Measurements from ENCODE around the gene ECD. TPM values are rescaled to one million over a fixed set of nuclear protein-coding genes. Genes with fewer than 3 reads are reported as not detected.
"Not testable (repeated sequence)": the region's sequence is repeated elsewhere in the genome, so short reads cannot be mapped to it uniquely, and the experiment has no call there.

The ECD gene
- total and polyA plus RNA-seq, 5 experiments from 2014 or later: 19.9 to 36.0 (median 31.5) TPM

- no peaks in the 10 kb centered on the region for H3K9me3 Mint-ChIP-seq
- DNase-seq: no peak
- H3K36me3 Mint-ChIP-seq: peaks cover 11 to 88% (median 35%) of the 10 kb centered on the region in 3 donors
- no peak for ATAC-seq
- peaks cover 0 to 8% (median 2%) of the 10 kb centered on the region in 4 donors for H3K4me1 Mint-ChIP-seq
- no peaks in the 10 kb centered on the region for H3K27me3 Mint-ChIP-seq
- POLR2A ChIA-PET: no interaction called here
- H3K27ac Mint-ChIP-seq: peak overlapping the region in 1 of 10 donors; percentile 18
- no peak overlapping the region for H3K4me3 Mint-ChIP-seq
Measured at GRCh38 chr10:73152009-73152408, 15.8 kb downstream of the ECD start.

- DNase-seq, ATAC-seq, H3K4me1 Mint-ChIP-seq, H3K4me3 Mint-ChIP-seq, H3K27me3 Mint-ChIP-seq, H3K9me3 Mint-ChIP-seq, POLR2A ChIA-PET: not testable (repeated sequence)
- H3K27ac Mint-ChIP-seq: peak overlapping the region in 2 of 10 donors; percentile 4 to 13
- peaks cover 11 to 87% (median 29%) of the 10 kb centered on the region in 3 donors for H3K36me3 Mint-ChIP-seq
Measured at GRCh38 chr10:73150633-73151413, 17.0 kb downstream of the ECD start.

GRCh38 chr10:73141603-73142002, 26.2 kb downstream of the ECD start:
- POLR2A ChIA-PET: no interaction called here
- ATAC-seq (no peak), DNase-seq (no peak)
- Mint-ChIP-seq H3K4me1 (no peaks in the 10 kb centered on the region), H3K9me3 (no peaks in the 10 kb centered on the region), H3K4me3 (no peak overlapping the region), H3K36me3 (peaks cover 4 to 90% (median 26%) of the 10 kb centered on the region in 3 donors), H3K27me3 (no peaks in the 10 kb centered on the region), H3K27ac (peak overlapping the region in 1 of 10 donors; percentile 63)

GRCh38 chr10:73139251-73139650, 28.6 kb downstream of the ECD start:
- no peaks in the 10 kb centered on the region for H3K4me1 Mint-ChIP-seq
- H3K27me3 Mint-ChIP-seq: no peaks in the 10 kb centered on the region
- DNase-seq (no peak), ATAC-seq (no peak)
- H3K9me3 Mint-ChIP-seq: no peaks in the 10 kb centered on the region
- H3K36me3 Mint-ChIP-seq: peaks cover 4 to 91% (median 30%) of the 10 kb centered on the region in 3 donors
- no peak overlapping the region for H3K4me3 Mint-ChIP-seq
- peak overlapping the region in 1 of 10 donors; percentile 21 for H3K27ac Mint-ChIP-seq
- POLR2A ChIA-PET: no interaction called here

GRCh38 chr10:73136627-73137026, 31.2 kb downstream of the ECD start:
- DNase-seq (no peak), ATAC-seq (no peak)
- no peaks in the 10 kb centered on the region for H3K9me3 Mint-ChIP-seq
- POLR2A ChIA-PET: no interaction called here
- H3K27me3 Mint-ChIP-seq: no peaks in the 10 kb centered on the region
- no peak overlapping the region for H3K27ac Mint-ChIP-seq
- H3K4me3 Mint-ChIP-seq: no peak overlapping the region
- H3K36me3 Mint-ChIP-seq: peaks cover 0 to 91% (median 24%) of the 10 kb centered on the region in 3 donors
- H3K4me1 Mint-ChIP-seq: peaks cover 0 to 2% (median 0%) of the 10 kb centered on the region in 4 donors

- peaks cover 0 to 90% (median 21%) of the 10 kb centered on the region in 3 donors for H3K36me3 Mint-ChIP-seq
- H3K4me3 Mint-ChIP-seq: no peak overlapping the region
- H3K27me3 Mint-ChIP-seq: no peaks in the 10 kb centered on the region
- H3K4me1 Mint-ChIP-seq: peaks cover 0 to 2% (median 0%) of the 10 kb centered on the region in 4 donors
- no peak overlapping the region for H3K27ac Mint-ChIP-seq
- POLR2A ChIA-PET: no interaction called here
- ATAC-seq (no peak), DNase-seq (no peak)
- no peaks in the 10 kb centered on the region for H3K9me3 Mint-ChIP-seq
Measured at GRCh38 chr10:73134727-73135126, 33.1 kb downstream of the ECD start.

GRCh38 chr10:73131913-73132686, 35.7 kb downstream of the ECD start:
- DNase-seq (no peak), ATAC-seq (no peak)
- Mint-ChIP-seq H3K4me1 (peaks cover 0 to 2% (median 0%) of the 10 kb centered on the region in 4 donors), H3K36me3 (peaks cover 0 to 86% (median 15%) of the 10 kb centered on the region in 3 donors), H3K27me3 (no peaks in the 10 kb centered on the region), H3K9me3 (no peaks in the 10 kb centered on the region), H3K4me3 (no peak overlapping the region), H3K27ac (peak overlapping the region in 1 of 10 donors; percentile 66)
- POLR2A ChIA-PET: no interaction called here

- POLR2A ChIA-PET: no interaction called here
- Mint-ChIP-seq H3K27me3 (no peaks in the 10 kb centered on the region), H3K36me3 (peaks cover 0 to 88% (median 12%) of the 10 kb centered on the region in 3 donors), H3K9me3 (no peaks in the 10 kb centered on the region), H3K27ac (no peak overlapping the region), H3K4me1 (peaks cover 0 to 2% (median 0%) of the 10 kb centered on the region in 4 donors), H3K4me3 (no peak overlapping the region)
- DNase-seq (no peak), ATAC-seq (no peak)
Measured at GRCh38 chr10:73131301-73131700, 36.5 kb downstream of the ECD start.

- H3K4me3 Mint-ChIP-seq: no peak overlapping the region
- ATAC-seq: no peak
- POLR2A ChIA-PET: no interaction called here
- H3K27me3 Mint-ChIP-seq: no peaks in the 10 kb centered on the region
- DNase-seq: no peak
- no peaks in the 10 kb centered on the region for H3K9me3 Mint-ChIP-seq
- H3K4me1 Mint-ChIP-seq: no peaks in the 10 kb centered on the region
- peaks cover 0 to 70% (median 3%) of the 10 kb centered on the region in 3 donors for H3K36me3 Mint-ChIP-seq
- H3K27ac Mint-ChIP-seq: peak overlapping the region in 3 of 10 donors; percentile 42 to 58 (median 43)
Measured at GRCh38 chr10:73126343-73126742, 41.5 kb downstream of the ECD start.

- H3K4me3 Mint-ChIP-seq: no peak overlapping the region
- H3K27me3 Mint-ChIP-seq: no peaks in the 10 kb centered on the region
- peaks cover 0 to 39% (median 0%) of the 10 kb centered on the region in 3 donors for H3K36me3 Mint-ChIP-seq
- H3K4me1 Mint-ChIP-seq: peaks cover 0 to 2% (median 1%) of the 10 kb centered on the region in 4 donors
- POLR2A ChIA-PET: no interaction called here
- DNase-seq: no peak
- H3K27ac Mint-ChIP-seq: no peak overlapping the region
- no peak for ATAC-seq
- H3K9me3 Mint-ChIP-seq: no peaks in the 10 kb centered on the region
Measured at GRCh38 chr10:73119952-73120351, 47.9 kb downstream of the ECD start.

- Mint-ChIP-seq H3K9me3 (no peaks in the 10 kb centered on the region), H3K4me1 (peaks cover 0 to 2% (median 1%) of the 10 kb centered on the region in 4 donors), H3K27me3 (no peaks in the 10 kb centered on the region), H3K27ac (peak overlapping the region in 2 of 10 donors; percentile 46 to 63), H3K4me3 (no peak overlapping the region), H3K36me3 (peaks cover 0 to 36% (median 0%) of the 10 kb centered on the region in 3 donors)
- POLR2A ChIA-PET: no interaction called here
- DNase-seq (no peak), ATAC-seq (no peak)
Measured at GRCh38 chr10:73119457-73119856, 48.4 kb downstream of the ECD start.

GRCh38 chr10:73117976-73118743, 49.6 kb downstream of the ECD start:
- Mint-ChIP-seq H3K4me3 (no peak overlapping the region), H3K9me3 (no peaks in the 10 kb centered on the region), H3K4me1 (peaks cover 0 to 2% (median 1%) of the 10 kb centered on the region in 4 donors), H3K27ac (peak overlapping the region in 4 of 10 donors; percentile 20 to 41 (median 33)), H3K27me3 (no peaks in the 10 kb centered on the region), H3K36me3 (peaks cover 0 to 27% (median 0%) of the 10 kb centered on the region in 3 donors)
- no peak for ATAC-seq
- no peak for DNase-seq
- POLR2A ChIA-PET: no interaction called here
